Stomach (tissue), 9 donors: Measurements from ENCODE around the gene ERC2. TPM values are rescaled to one million over a fixed set of nuclear protein-coding genes. Genes with fewer than 3 reads are reported as not detected.

Source experiments
- DNase-seq, 2 donors: peaks; one replicate each; pipeline versions ENCODE4 v3.0.0 to v3.0.0-alpha.2; 2013 to 2019
- H3K27ac ChIP-seq, 5 donors: fragments of 200-600 bp in 4 of 5; sonication (generic) in 4 of 5; one replicate each; pipeline ENCODE4 v1.5.1; 2013 to 2019; ENCODE audit warnings: mild to moderate bottlenecking in 1 of 5, moderate library complexity in 1 of 5
- H3K27me3 ChIP-seq, 3 donors: fragments of 200-600 bp; sonication (generic); one replicate each; pipeline ENCODE4 v1.5.1; 2017 to 2019; ENCODE audit warnings: mixed run types in 1 of 3
- H3K36me3 ChIP-seq, 4 donors: fragments of 200-600 bp; sonication (generic); 1 replicate in 3 of 4; 2 replicates in 1 of 4; pipeline ENCODE4 v1.5.1; 2016 to 2019
- H3K4me1 ChIP-seq, 4 donors: fragments of 200-600 bp; sonication (generic); one replicate each; pipeline ENCODE4 v1.5.1; 2016 to 2019
- H3K4me3 ChIP-seq, 4 donors: fragments of 200-600 bp; sonication (generic) in 3 of 4; one replicate each; pipeline ENCODE4 v1.5.1; 2016 to 2019; ENCODE audit warnings: mild to moderate bottlenecking in 1 of 4
- H3K9me3 ChIP-seq, 4 donors: fragments of 200-600 bp; sonication (generic); one replicate each; pipeline ENCODE4 v1.5.1; 2016 to 2019
- EP300 ChIP-seq: sonication (generic); formaldehyde crosslinking; IDR thresholded peaks from one replicate; pipeline ENCODE4 v1.6.1; 2017; ENCODE audit warnings: antibody characterized with exemption
- POLR2A ChIP-seq, 4 donors: fragments of 450-650 bp; IDR thresholded peaks; one replicate each; pipeline ENCODE4 v1.6.1; 2016; ENCODE audit warnings: antibody characterized with exemption in 4 of 4, control low read depth in 2 of 4, mild to moderate bottlenecking in 1 of 4, moderate library complexity in 1 of 4
- POLR2AphosphoS5 ChIP-seq, 3 donors: sonication (generic); formaldehyde crosslinking; IDR thresholded peaks; one replicate each; pipeline ENCODE4 v1.6.1; 2016; ENCODE audit warnings: antibody characterized with exemption in 3 of 3
- WGBS, 5 donors: extraction: QIAGEN DNeasy Blood & Tissue Kit in 3 of 5; methylation state at CpG; one replicate each; pipeline versions ENCODE4 v1.1.5 to v1.1.7; 2013 to 2018; 5-methylcytosine and 5-hydroxymethylcytosine counted together
- intact Hi-C: fragments of 100-400 bp; cut with DNase I; formaldehyde crosslinking; loops from one replicate; pipeline ENCODE4 v1.15.1; 2023; ENCODE audit warnings: low total_unique reads
- polyA plus RNA-seq, 3 donors: library from polyadenylated mRNA; stranded (reverse); fragments of 200-250 nt; gene quantifications; one replicate each; pipeline ENCODE4 v1.2.3, GENCODE V29; 2013
- total RNA-seq, 5 donors: library from RNA; depleted of rRNA; stranded (reverse); fragments of >200 nt; gene quantifications; one replicate each; pipeline versions ENCODE4 v1.1.0 to v1.2.3, GENCODE V29; 2014 to 2016
- TF ChIP-seq, protein P1 (sequence below), 7 experiments: fragments of 450-650 bp in 4 of 7; fragments of 200-600 bp in 3 of 7; sonication (generic) in 3 of 7; IDR thresholded peaks; one replicate each; pipeline ENCODE4 v1.5.1; 2016 to 2019; ENCODE audit warnings: antibody characterized with exemption in 7 of 7, control low read depth in 2 of 7, mild to moderate bottlenecking in 1 of 7
- donor health status: healthy with polysubstance abuse.
- donor health status: Bipolar disorder and iron deficiency.
- donor health status: healthy.

ERC2 gene
- total and polyA plus RNA-seq, 8 donors: 0.43 to 3.1 (median 1.3) TPM; not detected in 2

DNA sequence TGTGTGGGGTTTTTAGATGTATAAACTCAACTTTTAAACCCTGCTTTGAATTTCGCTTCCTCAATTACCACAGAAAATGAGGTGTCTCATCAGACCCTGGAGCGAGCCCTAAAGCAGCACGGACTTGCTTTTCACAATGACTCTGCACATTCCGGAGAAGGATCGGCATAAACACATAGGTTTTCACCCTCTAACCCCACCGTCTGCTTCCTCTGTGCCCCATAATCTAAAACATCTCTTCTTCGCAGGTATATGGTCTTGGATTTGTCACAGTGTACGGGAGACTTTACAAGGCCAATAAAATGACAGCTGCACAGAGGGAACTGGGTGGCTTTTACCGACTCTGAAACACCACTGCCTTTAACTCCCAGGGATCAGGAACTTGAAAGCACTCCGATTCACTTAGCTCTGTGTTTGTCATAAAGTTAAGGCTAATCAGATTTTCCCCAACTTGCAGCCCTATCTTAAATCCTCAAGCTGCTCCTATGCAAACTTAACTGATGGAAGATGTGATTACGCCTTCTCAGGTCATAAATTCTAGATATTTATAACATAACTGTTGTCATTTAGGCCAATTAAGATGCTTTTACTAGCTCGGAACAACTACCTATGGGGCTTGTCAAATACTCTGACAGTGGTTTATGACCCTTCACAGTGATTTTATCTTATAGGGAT lies 847.8 kb downstream of the ERC2 start:
- Histone ChIP-seq H3K4me3 (no peak overlapping the region), H3K36me3 (no peaks in the 10 kb centered on the region), H3K4me1 (peaks cover 0 to 9% (median 2%) of the 10 kb centered on the region in 4 donors), H3K9me3 (no peaks in the 10 kb centered on the region), H3K27me3 (no peaks in the 10 kb centered on the region), H3K27ac (no peak overlapping the region)
- intact Hi-C loops: no loop called here
- TF ChIP-seq, protein P1, sequence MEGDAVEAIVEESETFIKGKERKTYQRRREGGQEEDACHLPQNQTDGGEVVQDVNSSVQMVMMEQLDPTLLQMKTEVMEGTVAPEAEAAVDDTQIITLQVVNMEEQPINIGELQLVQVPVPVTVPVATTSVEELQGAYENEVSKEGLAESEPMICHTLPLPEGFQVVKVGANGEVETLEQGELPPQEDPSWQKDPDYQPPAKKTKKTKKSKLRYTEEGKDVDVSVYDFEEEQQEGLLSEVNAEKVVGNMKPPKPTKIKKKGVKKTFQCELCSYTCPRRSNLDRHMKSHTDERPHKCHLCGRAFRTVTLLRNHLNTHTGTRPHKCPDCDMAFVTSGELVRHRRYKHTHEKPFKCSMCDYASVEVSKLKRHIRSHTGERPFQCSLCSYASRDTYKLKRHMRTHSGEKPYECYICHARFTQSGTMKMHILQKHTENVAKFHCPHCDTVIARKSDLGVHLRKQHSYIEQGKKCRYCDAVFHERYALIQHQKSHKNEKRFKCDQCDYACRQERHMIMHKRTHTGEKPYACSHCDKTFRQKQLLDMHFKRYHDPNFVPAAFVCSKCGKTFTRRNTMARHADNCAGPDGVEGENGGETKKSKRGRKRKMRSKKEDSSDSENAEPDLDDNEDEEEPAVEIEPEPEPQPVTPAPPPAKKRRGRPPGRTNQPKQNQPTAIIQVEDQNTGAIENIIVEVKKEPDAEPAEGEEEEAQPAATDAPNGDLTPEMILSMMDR (IDR thresholded peaks at IDR 0.05): no peak
- TF ChIP-seq POLR2AphosphoS5 (IDR thresholded peaks at IDR 0.05): no peak
- no peak for TF ChIP-seq POLR2A (IDR thresholded peaks at IDR 0.05)
- TF ChIP-seq EP300: no peak
- no peak for DNase-seq
- WGBS, 5 donors: 71 to 82% (median 80%) methylated on average over 12 of the region's 12 CpGs

DNA sequence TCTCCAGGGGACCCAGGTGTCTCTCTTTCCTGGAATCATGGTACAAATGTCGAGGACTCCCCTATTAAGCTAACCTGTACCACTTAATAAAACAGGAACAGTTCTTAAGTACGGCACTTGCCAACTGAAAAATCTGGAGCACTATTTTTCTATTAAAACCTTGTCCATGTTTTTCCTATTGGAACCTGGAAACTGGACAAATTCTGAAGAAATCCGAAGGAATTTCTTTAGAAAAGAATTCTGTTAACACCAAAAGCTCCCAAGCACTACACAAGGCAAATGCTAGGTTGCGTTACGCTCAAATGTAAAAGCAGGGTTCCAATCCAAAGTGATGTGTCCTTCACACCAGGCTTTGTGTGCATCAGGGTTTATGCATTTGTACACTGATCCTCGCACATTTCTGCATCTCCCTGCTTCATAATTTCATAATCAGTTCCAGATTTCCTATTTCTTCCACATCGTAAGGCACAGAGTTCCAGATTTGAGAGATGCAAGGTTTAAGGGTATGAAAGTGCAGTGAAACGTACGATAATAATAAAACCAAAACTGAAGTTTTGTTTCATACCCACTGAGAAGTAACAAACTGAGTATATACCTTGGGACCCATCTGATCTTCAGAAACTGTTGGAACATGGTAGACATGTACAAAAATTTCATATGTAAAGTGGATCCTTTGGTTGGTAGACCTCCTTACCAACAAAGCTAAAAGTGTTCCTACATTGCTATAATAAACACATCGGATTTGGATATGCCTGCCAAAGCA lies 849.0 kb downstream of the ERC2 start:
- no peak for TF ChIP-seq POLR2A (IDR thresholded peaks at IDR 0.05)
- TF ChIP-seq, protein P1 (IDR thresholded peaks at IDR 0.05): no peak
- TF ChIP-seq POLR2AphosphoS5 (IDR thresholded peaks at IDR 0.05): no peak
- TF ChIP-seq EP300: no peak
- Histone ChIP-seq H3K9me3 (no peaks in the 10 kb centered on the region), H3K27ac (no peak overlapping the region), H3K36me3 (no peaks in the 10 kb centered on the region), H3K27me3 (no peaks in the 10 kb centered on the region), H3K4me1 (peaks cover 0 to 9% (median 2%) of the 10 kb centered on the region in 4 donors), H3K4me3 (no peak overlapping the region)
- no peak for DNase-seq
- intact Hi-C loops: no loop called here
- WGBS, 5 donors: 86 to 95% (median 88%) methylated on average over 10 of the region's 10 CpGs

DNA sequence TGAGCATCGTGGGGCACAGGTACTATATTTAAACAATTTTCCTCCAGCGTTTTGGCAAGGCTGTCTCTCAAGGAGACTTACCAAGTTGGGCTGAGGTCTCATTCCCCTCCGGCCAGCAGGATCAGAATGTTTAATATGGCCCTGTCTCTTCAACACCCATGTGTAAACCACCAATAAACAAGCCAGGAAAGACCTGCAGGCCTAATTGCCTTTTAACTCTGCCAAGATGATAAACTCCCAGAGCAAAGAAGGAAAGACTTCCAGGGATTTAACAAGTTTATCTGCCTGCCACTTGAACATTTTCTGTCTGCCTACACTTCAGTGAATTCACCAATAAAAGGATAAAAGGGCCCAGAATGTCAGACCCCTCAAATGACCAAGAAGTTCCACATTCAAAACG lies 850.9 kb downstream of the ERC2 start:
- H3K36me3 ChIP-seq: no peaks in the 10 kb centered on the region
- TF ChIP-seq, protein P1 (IDR thresholded peaks at IDR 0.05): no peak
- TF ChIP-seq POLR2AphosphoS5 (IDR thresholded peaks at IDR 0.05) (no peak), POLR2A (IDR thresholded peaks at IDR 0.05) (no peak), EP300 (no peak)
- no peaks in the 10 kb centered on the region for H3K4me1 ChIP-seq
- intact Hi-C loops: no loop called here
- no peaks in the 10 kb centered on the region for H3K9me3 ChIP-seq
- H3K27ac ChIP-seq: no peak overlapping the region
- WGBS, 5 donors: 54 to 73% (median 69%) methylated on average over 4 of the region's 4 CpGs
- H3K27me3 ChIP-seq: no peaks in the 10 kb centered on the region
- DNase-seq: no peak
- H3K4me3 ChIP-seq: no peak overlapping the region

DNA sequence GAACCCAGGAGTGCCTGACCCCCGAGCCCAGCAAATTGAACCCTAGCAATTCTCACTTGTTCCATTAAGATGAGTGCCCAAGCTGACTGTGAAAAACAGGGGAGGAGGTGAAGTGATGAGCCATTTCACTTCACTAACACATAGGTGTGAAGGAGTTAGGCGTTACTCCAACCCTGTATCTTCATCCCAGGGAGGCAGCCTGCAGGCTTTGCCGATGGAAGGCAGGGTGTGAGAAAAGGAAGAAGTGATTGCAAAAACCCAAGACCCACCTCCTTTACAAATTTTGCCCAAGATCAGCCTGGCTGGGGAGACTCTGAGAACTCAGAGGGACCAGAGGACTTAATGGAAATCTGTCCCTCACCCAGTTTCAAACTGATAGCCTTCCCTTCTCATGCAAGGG lies 851.5 kb downstream of the ERC2 start:
- intact Hi-C loops: no loop called here
- Histone ChIP-seq H3K36me3 (no peaks in the 10 kb centered on the region), H3K9me3 (no peaks in the 10 kb centered on the region), H3K27me3 (no peaks in the 10 kb centered on the region), H3K27ac (no peak overlapping the region), H3K4me3 (no peak overlapping the region), H3K4me1 (no peaks in the 10 kb centered on the region)
- WGBS, 5 donors: 83 to 98% (median 92%) methylated on average over 3 of the region's 3 CpGs
- TF ChIP-seq EP300 (no peak), POLR2A (IDR thresholded peaks at IDR 0.05) (no peak), POLR2AphosphoS5 (IDR thresholded peaks at IDR 0.05) (no peak)
- TF ChIP-seq, protein P1 (IDR thresholded peaks at IDR 0.05): no peak
- no peak for DNase-seq
